Measurements from ENCODE around the gene GPR12.

DNA sequence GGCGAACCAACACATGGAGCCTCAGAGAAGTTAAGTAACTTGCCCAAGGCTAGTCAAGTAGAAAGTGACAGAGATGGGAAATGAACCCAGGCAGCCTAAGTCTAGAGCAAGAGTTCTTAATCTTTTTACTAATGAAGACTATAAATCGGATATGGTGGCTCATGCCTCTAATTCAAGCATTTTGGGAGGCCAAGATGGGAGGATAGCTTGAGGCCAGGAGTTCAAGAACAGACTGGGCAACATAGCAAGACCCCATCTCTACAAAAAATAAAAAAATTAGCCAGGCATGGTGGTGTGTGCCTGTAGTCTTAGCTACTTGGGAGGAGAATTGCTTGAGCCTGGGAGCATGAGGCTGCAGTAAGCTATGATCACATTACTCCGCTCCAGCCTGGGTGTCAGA, 10.7 kb downstream of the GPR12 start:
- TF ChIP-seq, protein P1, sequence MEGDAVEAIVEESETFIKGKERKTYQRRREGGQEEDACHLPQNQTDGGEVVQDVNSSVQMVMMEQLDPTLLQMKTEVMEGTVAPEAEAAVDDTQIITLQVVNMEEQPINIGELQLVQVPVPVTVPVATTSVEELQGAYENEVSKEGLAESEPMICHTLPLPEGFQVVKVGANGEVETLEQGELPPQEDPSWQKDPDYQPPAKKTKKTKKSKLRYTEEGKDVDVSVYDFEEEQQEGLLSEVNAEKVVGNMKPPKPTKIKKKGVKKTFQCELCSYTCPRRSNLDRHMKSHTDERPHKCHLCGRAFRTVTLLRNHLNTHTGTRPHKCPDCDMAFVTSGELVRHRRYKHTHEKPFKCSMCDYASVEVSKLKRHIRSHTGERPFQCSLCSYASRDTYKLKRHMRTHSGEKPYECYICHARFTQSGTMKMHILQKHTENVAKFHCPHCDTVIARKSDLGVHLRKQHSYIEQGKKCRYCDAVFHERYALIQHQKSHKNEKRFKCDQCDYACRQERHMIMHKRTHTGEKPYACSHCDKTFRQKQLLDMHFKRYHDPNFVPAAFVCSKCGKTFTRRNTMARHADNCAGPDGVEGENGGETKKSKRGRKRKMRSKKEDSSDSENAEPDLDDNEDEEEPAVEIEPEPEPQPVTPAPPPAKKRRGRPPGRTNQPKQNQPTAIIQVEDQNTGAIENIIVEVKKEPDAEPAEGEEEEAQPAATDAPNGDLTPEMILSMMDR (optimal IDR thresholded peaks at IDR 0.05 in 1 of 3, IDR thresholded peaks at IDR 0.05 in 1 of 3, conservative IDR thresholded peaks at IDR 0.05 in 1 of 3; ENCODE audit: extremely low read depth in 1 of 3, insufficient read depth in 2 of 3, low read length in 3 of 3): no peak
- no peak for TF ChIP-seq EZH2 (IDR thresholded peaks at IDR 0.05; ENCODE audit: low read length)

All from keratinocyte (primary cell).